MM.1S (cell line): ENCODE measurements around the gene PRKD1.

ENCODE experiments used
- DNase-seq: peaks from one replicate; pipeline ENCODE4 v3.0.0-alpha.2; 2015
- H2AFZ ChIP-seq: fragments of 300-600 bp; sonication (generic); 2 replicates; pipeline ENCODE4 v1.6.0; 2016; ENCODE audit warnings: antibody characterized with exemption, low read length
- H3F3A ChIP-seq: fragments of 300-600 bp; sonication (generic); 2 replicates; pipeline ENCODE4 v1.6.1; 2016; ENCODE audit warnings: mild to moderate bottlenecking, antibody characterized with exemption, low read length, moderate library complexity, mixed read lengths; ENCODE audit not compliant: insufficient read depth
- H3K27ac ChIP-seq: fragments of 300-600 bp; sonication (generic); 2 replicates; pipeline ENCODE4 v1.5.1; 2016; ENCODE audit warnings: mild to moderate bottlenecking, low read length
- H3K27me3 ChIP-seq: fragments of 300-600 bp; sonication (generic); replicated peaks from 2 replicates; pipeline ENCODE4 v1.6.0; 2016; ENCODE audit warnings: low read length; ENCODE audit not compliant: insufficient read depth
- H3K36me3 ChIP-seq: fragments of 300-600 bp; sonication (generic); replicated peaks from 2 replicates; pipeline ENCODE4 v1.6.1; 2016; ENCODE audit warnings: mild to moderate bottlenecking, low read length, mixed read lengths; ENCODE audit not compliant: insufficient read depth
- H3K4me1 ChIP-seq: fragments of 300-600 bp; sonication (generic); 2 replicates; pipeline ENCODE4 v1.6.1; 2016; ENCODE audit warnings: low read length, mixed read lengths
- H3K4me2 ChIP-seq: fragments of 300-600 bp; sonication (generic); 2 replicates; pipeline ENCODE4 v1.6.0; 2016; ENCODE audit warnings: low read depth, low read length
- H3K4me3 ChIP-seq: fragments of 300-600 bp; sonication (generic); 2 replicates; pipeline ENCODE4 v1.5.1; 2016; ENCODE audit warnings: low read length, mixed read lengths
- H3K79me2 ChIP-seq: fragments of 300-600 bp; sonication (generic); 2 replicates; pipeline ENCODE4 v1.6.1; 2016; ENCODE audit warnings: mixed run types, low read length, mixed read lengths
- H3K9ac ChIP-seq: fragments of 300-600 bp; sonication (generic); 2 replicates; pipeline ENCODE4 v1.6.1; 2016; ENCODE audit warnings: low read length, mixed read lengths
- H3K9me2 ChIP-seq: fragments of 300-600 bp; sonication (generic); replicated peaks from 2 replicates; pipeline ENCODE4 v1.6.1; 2016; ENCODE audit warnings: mild to moderate bottlenecking, low read length, mixed read lengths; ENCODE audit not compliant: insufficient read depth
- H3K9me3 ChIP-seq: fragments of 300-600 bp; sonication (generic); replicated peaks from 2 replicates; pipeline ENCODE4 v1.6.1; 2016; ENCODE audit warnings: mild to moderate bottlenecking, low read length, mixed read lengths; ENCODE audit not compliant: insufficient read depth
- H4K20me1 ChIP-seq: fragments of 300-600 bp; sonication (generic); 2 replicates; pipeline ENCODE4 v1.6.1; 2016; ENCODE audit warnings: mild to moderate bottlenecking, low read length, moderate library complexity, mixed read lengths; ENCODE audit not compliant: insufficient read depth
- EZH2 ChIP-seq: fragments of 300-600 bp; sonication (generic); optimal IDR thresholded peaks from 2 replicates; pipeline ENCODE3; 2017; ENCODE audit warnings: low read depth, mild to moderate bottlenecking, antibody characterized with exemption, low read length, mixed read lengths
- EZH2phosphoT487 ChIP-seq: fragments of 300-600 bp; sonication (generic); IDR thresholded peaks from 2 replicates; pipeline ENCODE4 v1.6.1; 2018; ENCODE audit warnings: antibody characterized with exemption, low read length
- TF ChIP-seq, protein P1 (sequence below): fragments of 300-600 bp; sonication (generic); IDR thresholded peaks from 2 replicates; pipeline ENCODE4 v1.5.1; 2016; ENCODE audit warnings: antibody characterized with exemption, low read length, mixed read lengths

Gene PRKD1

DNA sequence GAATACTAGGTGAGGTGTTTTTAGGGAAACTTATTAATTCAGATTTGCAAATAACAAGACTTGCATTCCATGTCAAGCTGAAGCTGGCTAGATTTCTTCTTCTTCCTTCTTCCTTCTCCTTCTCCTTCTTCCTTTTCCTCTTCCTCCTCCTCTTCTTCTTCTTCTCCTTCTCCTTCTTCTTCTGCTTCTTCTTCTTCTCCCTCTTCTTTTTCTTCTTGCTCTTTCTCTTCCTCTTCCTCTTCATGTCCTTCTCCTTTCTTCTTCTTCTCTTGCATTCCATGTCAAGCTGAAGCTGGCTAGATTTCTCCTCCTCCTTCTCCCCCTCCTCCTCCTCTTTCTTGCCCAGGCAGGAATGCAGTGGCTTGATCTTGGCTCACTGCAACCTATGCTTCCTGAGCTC, 297.8 kb downstream of the PRKD1 start:
- Histone ChIP-seq H2AFZ (no peak overlapping the region), H3K4me2 (no peak overlapping the region), H3K9me3 (no peaks in the 10 kb centered on the region), H3K9ac (no peak overlapping the region), H3K79me2 (no peaks in the 10 kb centered on the region), H3K4me1 (no peaks in the 10 kb centered on the region), H3K9me2 (no peaks in the 10 kb centered on the region), H3K27ac (no peak overlapping the region), H3K36me3 (no peaks in the 10 kb centered on the region), H3F3A (no peaks in the 10 kb centered on the region), H3K27me3 (no peaks in the 10 kb centered on the region), H3K4me3 (no peak overlapping the region), H4K20me1 (no peaks in the 10 kb centered on the region)
- DNase-seq: no peak
- TF ChIP-seq EZH2: no peak
- TF ChIP-seq, protein P1, sequence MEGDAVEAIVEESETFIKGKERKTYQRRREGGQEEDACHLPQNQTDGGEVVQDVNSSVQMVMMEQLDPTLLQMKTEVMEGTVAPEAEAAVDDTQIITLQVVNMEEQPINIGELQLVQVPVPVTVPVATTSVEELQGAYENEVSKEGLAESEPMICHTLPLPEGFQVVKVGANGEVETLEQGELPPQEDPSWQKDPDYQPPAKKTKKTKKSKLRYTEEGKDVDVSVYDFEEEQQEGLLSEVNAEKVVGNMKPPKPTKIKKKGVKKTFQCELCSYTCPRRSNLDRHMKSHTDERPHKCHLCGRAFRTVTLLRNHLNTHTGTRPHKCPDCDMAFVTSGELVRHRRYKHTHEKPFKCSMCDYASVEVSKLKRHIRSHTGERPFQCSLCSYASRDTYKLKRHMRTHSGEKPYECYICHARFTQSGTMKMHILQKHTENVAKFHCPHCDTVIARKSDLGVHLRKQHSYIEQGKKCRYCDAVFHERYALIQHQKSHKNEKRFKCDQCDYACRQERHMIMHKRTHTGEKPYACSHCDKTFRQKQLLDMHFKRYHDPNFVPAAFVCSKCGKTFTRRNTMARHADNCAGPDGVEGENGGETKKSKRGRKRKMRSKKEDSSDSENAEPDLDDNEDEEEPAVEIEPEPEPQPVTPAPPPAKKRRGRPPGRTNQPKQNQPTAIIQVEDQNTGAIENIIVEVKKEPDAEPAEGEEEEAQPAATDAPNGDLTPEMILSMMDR: no peak
- no peak for TF ChIP-seq EZH2phosphoT487

DNA sequence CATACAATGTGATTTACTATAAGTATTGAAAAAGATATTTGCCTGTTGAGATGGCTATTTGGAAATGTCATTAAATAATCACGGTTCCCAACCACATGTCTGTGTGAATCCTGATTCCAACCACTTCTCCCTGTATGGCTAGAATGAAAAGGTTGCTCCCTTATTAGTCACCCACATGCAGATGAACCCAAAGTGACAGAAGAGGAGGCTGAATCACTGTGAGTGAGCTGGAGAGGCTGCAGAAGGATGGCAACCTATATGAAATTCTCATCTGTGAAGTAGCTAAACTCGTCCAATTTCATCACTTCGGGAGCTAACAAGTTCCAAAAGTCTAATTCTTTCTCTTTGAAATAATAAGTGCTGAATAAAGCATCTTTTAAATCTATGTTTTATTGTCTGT, 300.5 kb downstream of the PRKD1 start:
- Histone ChIP-seq H3K4me3 (no peak overlapping the region), H3K4me2 (no peak overlapping the region), H3K4me1 (no peaks in the 10 kb centered on the region), H3K9ac (no peak overlapping the region), H2AFZ (no peak overlapping the region), H3K27me3 (no peaks in the 10 kb centered on the region), H3K79me2 (no peaks in the 10 kb centered on the region), H3K9me3 (no peaks in the 10 kb centered on the region), H3K9me2 (no peaks in the 10 kb centered on the region), H3K27ac (no peak overlapping the region), H3K36me3 (no peaks in the 10 kb centered on the region), H3F3A (no peaks in the 10 kb centered on the region), H4K20me1 (no peaks in the 10 kb centered on the region)
- TF ChIP-seq EZH2phosphoT487: no peak
- TF ChIP-seq EZH2: no peak
- TF ChIP-seq, protein P1: no peak
- DNase-seq: no peak

DNA sequence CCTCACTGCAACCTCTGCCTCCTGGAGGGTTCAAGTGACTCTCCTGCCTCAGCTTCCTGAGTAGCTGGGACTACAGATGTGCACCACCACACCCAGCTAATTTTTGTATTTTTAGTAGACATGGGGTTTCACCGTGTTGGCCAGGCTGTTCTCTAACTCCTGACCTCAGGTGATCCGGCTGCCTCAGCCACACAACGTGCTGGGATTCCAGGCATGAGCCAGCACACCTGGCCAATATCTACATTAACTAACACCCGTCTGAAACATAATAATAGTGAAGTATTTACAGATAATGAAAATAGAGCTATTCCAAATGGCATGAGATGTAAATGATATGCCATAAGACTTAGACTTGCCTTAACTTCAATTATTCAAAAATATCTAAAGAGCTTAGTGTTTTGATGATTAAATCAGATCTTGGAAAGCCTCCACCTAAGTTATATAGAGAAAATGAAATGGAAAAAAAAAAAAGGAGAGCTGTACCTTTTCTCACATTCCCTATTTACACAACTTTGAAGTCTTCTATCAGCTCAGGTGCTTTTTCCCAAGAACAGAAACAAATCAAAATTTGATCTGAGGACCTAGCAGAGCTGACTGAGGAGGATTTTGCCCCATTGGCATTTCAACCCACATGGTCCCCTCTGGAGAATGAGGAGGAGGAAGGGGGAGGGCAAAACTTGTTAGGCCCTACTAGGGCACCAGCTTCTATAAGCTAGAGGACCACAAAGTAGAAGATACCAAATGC, 309.2 kb downstream of the PRKD1 start:
- Histone ChIP-seq H3K27me3 (no peaks in the 10 kb centered on the region), H3K36me3 (no peaks in the 10 kb centered on the region), H3K27ac (no peak overlapping the region), H3K4me3 (no peak overlapping the region), H3K79me2 (no peaks in the 10 kb centered on the region), H3F3A (no peaks in the 10 kb centered on the region), H3K4me1 (no peaks in the 10 kb centered on the region), H3K9me3 (no peaks in the 10 kb centered on the region), H3K9ac (no peak overlapping the region), H3K4me2 (no peak overlapping the region), H4K20me1 (no peaks in the 10 kb centered on the region), H2AFZ (no peak overlapping the region), H3K9me2 (no peaks in the 10 kb centered on the region)
- no peak for DNase-seq
- TF ChIP-seq, protein P1: no peak
- TF ChIP-seq EZH2phosphoT487: no peak
